ENCODE results near the gene ZHX3. TPM values are rescaled to one million over a fixed set of nuclear protein-coding genes. Genes with fewer than 3 reads are reported as not detected.

Gene ZHX3
- total RNA-seq, 1 donor from 2014 or later = 9.1 TPM

GRCh38 chr20:41142919-41143318 is 174.6 kb downstream of the ZHX3 start:
- Mint-ChIP-seq H3K36me3 (ENCODE audit: insufficient read depth) (peaks cover 9% of the 10 kb centered on the region), H3K9me3 (ENCODE audit: low read depth) (no peaks in the 10 kb centered on the region), H3K4me1 (ENCODE audit: low read depth) (peaks cover 38% of the 10 kb centered on the region), H3K27ac (peak overlapping the region; percentile 47), H3K27me3 (no peaks in the 10 kb centered on the region), H3K4me3 (ENCODE audit: low read depth) (no peak overlapping the region)
- no peak for TF ChIP-seq CTCF (IDR thresholded peaks at IDR 0.05; ENCODE audit: unreplicated experiment)
- DNase-seq (ENCODE audit: low spot score, unreplicated experiment) = no peak

GRCh38 chr20:41142245-41142644 is 175.3 kb downstream of the ZHX3 start:
- H3K9me3 Mint-ChIP-seq (ENCODE audit: low read depth) = no peaks in the 10 kb centered on the region
- H3K4me1 Mint-ChIP-seq (ENCODE audit: low read depth) = peaks cover 38% of the 10 kb centered on the region
- no peak for DNase-seq (ENCODE audit: low spot score, unreplicated experiment)
- no peak overlapping the region for H3K4me3 Mint-ChIP-seq (ENCODE audit: low read depth)
- peaks cover 9% of the 10 kb centered on the region for H3K36me3 Mint-ChIP-seq (ENCODE audit: insufficient read depth)
- no peak for TF ChIP-seq CTCF (IDR thresholded peaks at IDR 0.05; ENCODE audit: unreplicated experiment)
- H3K27me3 Mint-ChIP-seq = no peaks in the 10 kb centered on the region
- H3K27ac Mint-ChIP-seq = peak overlapping the region; percentile 18

- H3K27ac Mint-ChIP-seq = peak overlapping the region; percentile 67
- peaks cover 35% of the 10 kb centered on the region for H3K4me1 Mint-ChIP-seq (ENCODE audit: low read depth)
- peak overlapping the region; percentile 45 for H3K4me3 Mint-ChIP-seq (ENCODE audit: low read depth)
- H3K9me3 Mint-ChIP-seq (ENCODE audit: low read depth) = no peaks in the 10 kb centered on the region
- H3K27me3 Mint-ChIP-seq = no peaks in the 10 kb centered on the region
- peaks cover 6% of the 10 kb centered on the region for H3K36me3 Mint-ChIP-seq (ENCODE audit: insufficient read depth)
- DNase-seq (ENCODE audit: low spot score, unreplicated experiment) = no peak
- TF ChIP-seq CTCF (IDR thresholded peaks at IDR 0.05; ENCODE audit: unreplicated experiment) = no peak
These were observed 176.2 kb downstream of the ZHX3 start for GRCh38 chr20:41141153-41141815.

- Mint-ChIP-seq H3K4me1 (ENCODE audit: low read depth) (peaks cover 43% of the 10 kb centered on the region), H3K4me3 (ENCODE audit: low read depth) (peak overlapping the region; percentile 85), H3K36me3 (ENCODE audit: insufficient read depth) (peaks cover 6% of the 10 kb centered on the region), H3K9me3 (ENCODE audit: low read depth) (no peaks in the 10 kb centered on the region), H3K27ac (peak overlapping the region; percentile 70), H3K27me3 (no peaks in the 10 kb centered on the region)
- no peak for DNase-seq (ENCODE audit: low spot score, unreplicated experiment)
- TF ChIP-seq CTCF (IDR thresholded peaks at IDR 0.05; ENCODE audit: unreplicated experiment) = no peak
These were observed 177.1 kb downstream of the ZHX3 start for GRCh38 chr20:41140226-41141133.

GRCh38 chr20:41139227-41140093 is 178.1 kb downstream of the ZHX3 start:
- H3K27ac Mint-ChIP-seq = peak overlapping the region; percentile 93
- peaks cover 43% of the 10 kb centered on the region for H3K4me1 Mint-ChIP-seq (ENCODE audit: low read depth)
- peak overlapping the region; percentile 85 for H3K4me3 Mint-ChIP-seq (ENCODE audit: low read depth)
- DNase-seq (ENCODE audit: low spot score, unreplicated experiment) = no peak
- no peak for TF ChIP-seq CTCF (IDR thresholded peaks at IDR 0.05; ENCODE audit: unreplicated experiment)
- no peaks in the 10 kb centered on the region for H3K27me3 Mint-ChIP-seq
- H3K9me3 Mint-ChIP-seq (ENCODE audit: low read depth) = no peaks in the 10 kb centered on the region
- H3K36me3 Mint-ChIP-seq (ENCODE audit: insufficient read depth) = peaks cover 6% of the 10 kb centered on the region

All from progenitor cell of endocrine pancreas (in vitro differentiated cells).